ENCODE measurements around the gene TGFBRAP1.
A peak's percentile ranks its signal among the peaks of the same experiment; 100 is the strongest.

Gene TGFBRAP1

GRCh38 chr2:105249181-105249580 is 80.4 kb downstream of the TGFBRAP1 start:
- no peak for TF ChIP-seq CTCF (IDR thresholded peaks at IDR 0.05; ENCODE audit: insufficient read depth, missing control alignments)
- DNase-seq (ENCODE audit: insufficient read length, low spot score) (no peak), FAIRE-seq (no peak)

- no peak for TF ChIP-seq CTCF (IDR thresholded peaks at IDR 0.05; ENCODE audit: insufficient read depth, missing control alignments)
- FAIRE-seq (no peak), DNase-seq (ENCODE audit: insufficient read length, low spot score) (no peak)
Measured at GRCh38 chr2:105248316-105249070, 81.0 kb downstream of the TGFBRAP1 start.

- no peak for DNase-seq (ENCODE audit: insufficient read length, low spot score)
- TF ChIP-seq CTCF (IDR thresholded peaks at IDR 0.05; ENCODE audit: insufficient read depth, missing control alignments) = no peak
Measured at GRCh38 chr2:105244451-105244850, 85.1 kb downstream of the TGFBRAP1 start.

GRCh38 chr2:105243961-105244360 is 85.6 kb downstream of the TGFBRAP1 start:
- TF ChIP-seq CTCF (IDR thresholded peaks at IDR 0.05; ENCODE audit: insufficient read depth, missing control alignments) = peak; percentile 19
- DNase-seq (ENCODE audit: insufficient read length, low spot score) (no peak), FAIRE-seq (no peak)

More at GRCh38 chr2:105244451-105244850, 85.1 kb downstream of the TGFBRAP1 start:
- no peak for FAIRE-seq

GRCh38 chr2:105242286-105242993 is 87.1 kb downstream of the TGFBRAP1 start:
- DNase-seq (ENCODE audit: insufficient read length, low spot score) (no peak), FAIRE-seq (no peak)
- TF ChIP-seq CTCF (IDR thresholded peaks at IDR 0.05; ENCODE audit: insufficient read depth, missing control alignments) = no peak

GRCh38 chr2:105241443-105241842 is 88.1 kb downstream of the TGFBRAP1 start, which contains the start of gene GPR45:
TSS of gene GPR45 (plus strand) at chr2:105241743. CDS start at chr2:105241859, 116 bp downstream.
- DNase-seq (ENCODE audit: insufficient read length, low spot score) = no peak
- TF ChIP-seq CTCF (IDR thresholded peaks at IDR 0.05; ENCODE audit: insufficient read depth, missing control alignments) = no peak
- FAIRE-seq = no peak

GRCh38 chr2:105239924-105240323 is 89.6 kb downstream of the TGFBRAP1 start:
- FAIRE-seq = no peak

More at GRCh38 chr2:105239924-105240323, 89.6 kb downstream of the TGFBRAP1 start:
- no peak for TF ChIP-seq CTCF (IDR thresholded peaks at IDR 0.05; ENCODE audit: insufficient read depth, missing control alignments)
- no peak for DNase-seq (ENCODE audit: insufficient read length, low spot score)

Measured in D721Med (cell line).